ENCODE results near the gene ULK4.

ULK4 gene

DNA sequence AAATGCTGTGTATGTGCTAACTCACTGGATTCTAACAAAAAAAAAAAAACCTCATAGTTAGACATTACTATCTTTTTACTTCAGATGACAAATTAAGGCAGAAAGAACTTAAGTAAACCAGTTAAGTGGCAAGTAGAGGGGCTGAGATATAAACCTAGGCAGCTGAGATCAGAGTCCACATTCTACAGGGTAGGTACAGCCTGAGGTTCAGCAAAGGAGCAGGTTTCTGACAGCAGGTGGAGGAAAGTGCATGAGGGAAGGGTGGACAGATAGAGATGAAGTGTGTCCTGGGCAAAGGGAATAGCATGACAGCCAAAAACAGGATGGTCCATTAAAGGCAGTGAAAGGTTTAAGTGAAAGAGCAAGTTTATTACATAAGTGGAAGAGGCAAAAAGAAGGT is 329.2 kb downstream of the ULK4 start:
- DNase-seq: no peak
- Histone ChIP-seq H3K4me3 (ENCODE audit: low read depth, low read length) (no peak overlapping the region), H3K27ac (no peak overlapping the region), H3K27me3 (replicated peaks) (no peaks in the 10 kb centered on the region), H3K36me3 (replicated peaks) (no peaks in the 10 kb centered on the region)
- in situ Hi-C loops (cut with HindIII; ENCODE audit: low pct_ligation_motif_present, low sequenced_read_pairs): no loop called here
- TF ChIP-seq, protein P1, sequence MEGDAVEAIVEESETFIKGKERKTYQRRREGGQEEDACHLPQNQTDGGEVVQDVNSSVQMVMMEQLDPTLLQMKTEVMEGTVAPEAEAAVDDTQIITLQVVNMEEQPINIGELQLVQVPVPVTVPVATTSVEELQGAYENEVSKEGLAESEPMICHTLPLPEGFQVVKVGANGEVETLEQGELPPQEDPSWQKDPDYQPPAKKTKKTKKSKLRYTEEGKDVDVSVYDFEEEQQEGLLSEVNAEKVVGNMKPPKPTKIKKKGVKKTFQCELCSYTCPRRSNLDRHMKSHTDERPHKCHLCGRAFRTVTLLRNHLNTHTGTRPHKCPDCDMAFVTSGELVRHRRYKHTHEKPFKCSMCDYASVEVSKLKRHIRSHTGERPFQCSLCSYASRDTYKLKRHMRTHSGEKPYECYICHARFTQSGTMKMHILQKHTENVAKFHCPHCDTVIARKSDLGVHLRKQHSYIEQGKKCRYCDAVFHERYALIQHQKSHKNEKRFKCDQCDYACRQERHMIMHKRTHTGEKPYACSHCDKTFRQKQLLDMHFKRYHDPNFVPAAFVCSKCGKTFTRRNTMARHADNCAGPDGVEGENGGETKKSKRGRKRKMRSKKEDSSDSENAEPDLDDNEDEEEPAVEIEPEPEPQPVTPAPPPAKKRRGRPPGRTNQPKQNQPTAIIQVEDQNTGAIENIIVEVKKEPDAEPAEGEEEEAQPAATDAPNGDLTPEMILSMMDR (IDR thresholded peaks at IDR 0.05; ENCODE audit: low read depth, low read length, missing control alignments): no peak

DNA sequence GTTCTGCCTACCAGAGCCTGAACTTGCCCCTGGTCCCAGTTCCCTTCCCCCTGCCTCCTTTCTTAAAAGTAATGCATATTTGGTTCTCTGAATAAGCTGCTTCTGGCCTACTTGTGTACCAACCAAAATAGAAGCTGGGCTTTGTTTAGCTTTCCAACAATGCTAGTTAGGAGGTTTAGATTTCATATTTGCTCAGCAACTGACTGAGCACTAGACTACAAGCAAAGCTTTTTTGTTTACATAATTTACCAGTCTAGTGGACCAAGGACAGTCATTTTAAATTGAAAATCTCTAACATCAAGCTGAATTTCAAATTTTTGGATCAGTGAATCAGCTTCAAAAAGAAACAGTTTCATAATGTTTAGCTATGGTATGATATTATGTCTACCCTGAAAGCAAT is 331.2 kb downstream of the ULK4 start:
- in situ Hi-C loops (cut with HindIII; ENCODE audit: low pct_ligation_motif_present, low sequenced_read_pairs): no loop called here
- H3K4me3 ChIP-seq (ENCODE audit: low read depth, low read length): no peak overlapping the region
- no peaks in the 10 kb centered on the region for H3K36me3 ChIP-seq (replicated peaks)
- H3K27me3 ChIP-seq (replicated peaks): no peaks in the 10 kb centered on the region
- no peak for DNase-seq
- no peak overlapping the region for H3K27ac ChIP-seq
- TF ChIP-seq, protein P1 (IDR thresholded peaks at IDR 0.05; ENCODE audit: low read depth, low read length, missing control alignments): no peak

- DNase-seq: no peak
- Histone ChIP-seq H3K36me3 (replicated peaks) (no peaks in the 10 kb centered on the region), H3K4me3 (ENCODE audit: low read depth, low read length) (no peak overlapping the region), H3K27me3 (replicated peaks) (no peaks in the 10 kb centered on the region), H3K27ac (no peak overlapping the region)
- TF ChIP-seq, protein P1 (IDR thresholded peaks at IDR 0.05; ENCODE audit: low read depth, low read length, missing control alignments): no peak
- in situ Hi-C loops (cut with HindIII; ENCODE audit: low pct_ligation_motif_present, low sequenced_read_pairs): no loop called here
Observed at GRCh38 chr3:41629986-41630385, 331.9 kb downstream of the ULK4 start.

GRCh38 chr3:41629072-41629471 is 332.8 kb downstream of the ULK4 start:
- TF ChIP-seq, protein P1 (IDR thresholded peaks at IDR 0.05; ENCODE audit: low read depth, low read length, missing control alignments): no peak
- Histone ChIP-seq H3K36me3 (replicated peaks) (no peaks in the 10 kb centered on the region), H3K4me3 (ENCODE audit: low read depth, low read length) (no peak overlapping the region), H3K27me3 (replicated peaks) (no peaks in the 10 kb centered on the region), H3K27ac (no peak overlapping the region)
- in situ Hi-C loops (cut with HindIII; ENCODE audit: low pct_ligation_motif_present, low sequenced_read_pairs): no loop called here
- no peak for DNase-seq

DNA sequence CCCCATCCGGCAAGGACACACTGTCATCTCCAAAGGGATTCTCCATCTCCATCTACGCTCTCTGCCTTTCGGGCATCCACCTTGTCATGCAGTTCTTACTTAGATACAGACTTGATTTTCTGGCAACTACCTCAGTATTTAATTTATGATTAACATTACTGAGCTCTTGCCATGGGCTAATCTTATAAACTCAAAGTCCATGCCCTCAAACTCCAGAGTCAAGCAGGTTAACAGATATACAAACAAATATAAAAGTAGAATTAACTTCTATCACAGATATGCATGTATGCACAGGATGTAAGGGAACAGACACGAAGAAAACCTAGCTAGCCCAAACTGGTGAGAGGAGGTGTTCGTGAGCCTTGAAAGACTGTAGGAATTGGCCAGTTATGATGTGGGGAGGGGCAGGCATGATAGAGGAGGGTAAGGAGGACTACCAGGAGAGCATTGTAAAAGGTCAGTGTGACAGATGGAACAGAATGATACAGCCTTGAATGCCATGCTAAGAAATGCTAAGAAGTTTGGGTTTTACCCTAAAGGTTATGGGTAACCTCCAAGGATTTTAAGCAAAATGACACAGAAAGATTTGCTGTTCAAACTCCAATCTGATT is 334.3 kb downstream of the ULK4 start:
- Histone ChIP-seq H3K36me3 (replicated peaks) (no peaks in the 10 kb centered on the region), H3K4me3 (ENCODE audit: low read depth, low read length) (no peak overlapping the region), H3K27me3 (replicated peaks) (no peaks in the 10 kb centered on the region), H3K27ac (no peak overlapping the region)
- TF ChIP-seq, protein P1 (IDR thresholded peaks at IDR 0.05; ENCODE audit: low read depth, low read length, missing control alignments): no peak
- in situ Hi-C loops (cut with HindIII; ENCODE audit: low pct_ligation_motif_present, low sequenced_read_pairs): no loop called here
- DNase-seq: no peak

DNA sequence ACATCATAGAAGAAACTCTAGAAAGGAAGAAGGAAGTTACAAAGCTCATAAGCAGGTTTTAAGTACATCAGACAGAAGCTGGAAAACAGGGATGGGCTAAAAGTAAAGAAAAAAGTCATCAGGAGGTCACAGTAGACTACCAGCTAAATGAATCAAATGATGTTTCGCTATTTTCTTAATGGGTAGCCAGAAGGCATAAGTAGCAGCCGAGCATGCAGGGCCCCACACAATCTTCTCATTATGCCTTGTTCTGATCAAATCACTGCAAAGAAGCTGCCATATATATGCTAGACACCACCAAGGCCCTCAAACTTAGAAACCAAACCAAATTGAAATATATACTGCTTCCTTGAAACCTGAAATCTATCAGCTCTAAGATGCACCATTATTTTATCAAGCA is 349.1 kb downstream of the ULK4 start:
- in situ Hi-C loops (cut with HindIII; ENCODE audit: low pct_ligation_motif_present, low sequenced_read_pairs): no loop called here
- no peak overlapping the region for H3K27ac ChIP-seq
- H3K27me3 ChIP-seq (replicated peaks): no peaks in the 10 kb centered on the region
- no peak overlapping the region for H3K4me3 ChIP-seq (ENCODE audit: low read depth, low read length)
- TF ChIP-seq, protein P1 (IDR thresholded peaks at IDR 0.05; ENCODE audit: low read depth, low read length, missing control alignments): no peak
- H3K36me3 ChIP-seq (replicated peaks): no peaks in the 10 kb centered on the region
- no peak for DNase-seq

All from brain microvascular endothelial cell (primary cell).